Mesodermal cell (in vitro differentiated cells): ENCODE measurements around the gene COTL1.
A peak's percentile ranks its signal among the peaks of the same experiment; 100 is the strongest.

Experiments
- H3K27ac ChIP-seq: 2 replicates; pipeline ENCODE4 v1.7.0; 2013; ENCODE audit warnings: mild to moderate bottlenecking, low read depth, low read length, moderate library complexity; ENCODE audit not compliant: severe bottlenecking
- H3K36me3 ChIP-seq: 2 replicates; pipeline ENCODE4 v1.7.1; 2013; ENCODE audit warnings: mild to moderate bottlenecking, low read length, moderate library complexity; ENCODE audit not compliant: control insufficient read depth, insufficient read depth
- H3K4me1 ChIP-seq: one replicate; pipeline ENCODE4 v1.7.1; 2013; ENCODE audit warnings: mild to moderate bottlenecking, low read length; ENCODE audit not compliant: insufficient read depth, control insufficient read depth, poor library complexity, severe bottlenecking
- H3K4me3 ChIP-seq: 2 replicates; pipeline ENCODE4 v1.7.0; 2013; ENCODE audit warnings: low read length, control low read depth, mild to moderate bottlenecking; ENCODE audit not compliant: insufficient read depth, poor library complexity, severe bottlenecking; ENCODE audit errors: extremely low read depth
- H3K9me3 ChIP-seq: 2 replicates; pipeline ENCODE4 v1.7.1; 2013; ENCODE audit warnings: mild to moderate bottlenecking, low read length, moderate library complexity; ENCODE audit not compliant: control insufficient read depth
- WGBS, 2 experiments: methylation state at CpG; one replicate each; pipeline ENCODE4 v1.1.5; 2013; ENCODE audit warnings: missing lambda C conversion rate in 2 of 2; ENCODE audit not compliant: insufficient coverage in 2 of 2; 5-methylcytosine and 5-hydroxymethylcytosine counted together

Gene COTL1

DNA sequence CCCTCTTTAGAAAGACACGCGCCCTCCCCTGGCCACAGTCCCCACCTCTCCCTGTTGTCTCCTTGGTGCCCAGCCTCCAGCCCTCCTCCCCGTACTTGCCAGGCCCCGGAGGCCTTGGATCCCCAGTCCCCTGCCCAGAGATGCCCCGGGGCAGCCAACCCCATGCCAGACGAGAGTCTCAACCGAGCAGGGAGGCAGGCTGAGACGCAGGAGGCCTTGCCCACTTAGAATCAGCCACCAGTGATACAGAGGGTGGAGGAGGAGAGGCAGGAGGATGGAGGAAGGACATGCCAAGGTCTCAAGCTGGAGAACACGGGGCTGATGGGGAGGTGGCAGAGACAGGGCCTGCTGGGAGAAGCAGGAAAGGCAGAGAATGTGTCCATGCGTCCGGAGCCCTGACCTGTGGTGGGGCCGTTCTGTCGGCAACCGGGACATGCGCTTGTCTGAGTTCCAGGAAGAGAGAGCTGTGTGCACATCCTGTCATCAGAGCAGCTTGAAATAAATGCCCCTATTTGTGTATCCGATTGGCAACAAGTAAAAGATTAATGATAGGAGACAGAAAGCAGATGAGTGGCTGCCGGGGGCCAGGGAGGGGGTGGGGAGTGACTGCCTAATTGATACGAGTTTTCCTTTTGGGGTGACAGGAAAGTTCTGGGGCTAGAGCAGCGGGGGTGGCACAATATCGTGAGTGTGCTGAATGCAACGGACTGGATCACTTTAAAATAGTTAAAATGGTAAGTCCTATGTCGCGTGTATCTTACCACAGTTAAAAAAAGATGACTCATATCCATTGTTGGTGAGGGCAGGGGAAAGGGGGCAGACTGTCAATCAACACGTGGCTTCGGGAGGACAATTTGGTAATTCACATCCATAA lies 68.7 kb downstream of the COTL1 start:
- H3K9me3 ChIP-seq, result no peaks in the 10 kb centered on the region
- 89 to 90% methylated on average over 20 to 21 of the region's 25 CpGs for WGBS, 2 experiments
- no peaks in the 10 kb centered on the region for H3K36me3 ChIP-seq
- peak overlapping the region; percentile 36 for H3K27ac ChIP-seq
- H3K4me3 ChIP-seq, result no peak overlapping the region
- H3K4me1 ChIP-seq, result peaks cover 13% of the 10 kb centered on the region

DNA sequence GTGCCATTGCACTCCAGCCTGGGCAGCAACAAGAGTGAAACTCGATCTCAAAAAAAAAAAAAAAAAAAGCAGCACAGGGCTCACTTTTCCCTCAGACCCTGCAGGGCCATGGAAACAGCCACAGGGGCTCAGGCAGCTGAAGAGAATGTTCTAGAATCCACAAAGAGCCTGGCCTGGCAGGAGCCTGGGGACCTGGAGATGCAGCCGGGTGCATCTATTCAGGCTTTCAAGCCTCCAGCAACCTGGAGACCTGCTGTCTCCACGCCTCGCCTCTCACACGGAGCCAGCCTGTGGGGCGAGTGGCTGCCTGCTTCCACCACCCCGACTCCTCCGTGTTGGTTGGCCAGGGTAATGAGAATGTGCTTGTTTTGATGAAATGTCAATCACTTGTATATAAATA lies 69.4 kb downstream of the COTL1 start:
- H3K36me3 ChIP-seq, result no peaks in the 10 kb centered on the region
- WGBS, 2 experiments, result 67% methylated on average over 1 of the region's 8 CpGs; no CpG with 5 or more reads in 1 of the 2 experiments
- no peaks in the 10 kb centered on the region for H3K9me3 ChIP-seq
- H3K27ac ChIP-seq, result peak overlapping the region; percentile 36
- H3K4me3 ChIP-seq, result no peak overlapping the region
- H3K4me1 ChIP-seq, result peaks cover 13% of the 10 kb centered on the region

DNA sequence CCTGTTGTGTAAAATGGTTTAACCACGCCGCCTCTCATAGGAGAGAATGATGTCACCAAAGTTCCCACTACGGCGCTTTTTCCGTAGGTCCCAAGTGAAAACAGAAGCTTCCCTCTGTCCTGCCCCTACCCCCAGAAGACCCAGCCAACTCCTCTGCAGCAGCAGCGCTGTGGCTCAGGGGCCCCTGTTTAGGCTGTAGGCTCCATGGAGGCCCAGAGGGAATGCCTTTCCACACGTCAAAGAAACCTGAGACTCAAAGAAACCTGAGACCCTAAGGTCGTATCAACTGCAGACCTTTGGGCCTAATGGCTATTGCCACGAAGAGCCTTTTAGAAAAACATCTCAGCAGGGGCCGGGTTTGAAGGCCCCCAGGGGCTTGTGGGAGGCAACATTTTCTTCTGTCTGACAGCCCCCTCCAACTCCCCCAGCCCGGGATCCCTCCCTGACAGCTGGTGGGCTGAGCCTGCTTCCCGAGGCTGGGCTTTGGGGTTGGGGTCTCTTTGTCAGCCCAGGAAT lies 70.3 kb downstream of the COTL1 start:
- Histone ChIP-seq H3K4me3 (no peak overlapping the region), H3K4me1 (peaks cover 13% of the 10 kb centered on the region), H3K27ac (peak overlapping the region; percentile 41), H3K36me3 (no peaks in the 10 kb centered on the region), H3K9me3 (no peaks in the 10 kb centered on the region)
- 51 to 68% methylated on average over 9 to 10 of the region's 12 CpGs for WGBS, 2 experiments

DNA sequence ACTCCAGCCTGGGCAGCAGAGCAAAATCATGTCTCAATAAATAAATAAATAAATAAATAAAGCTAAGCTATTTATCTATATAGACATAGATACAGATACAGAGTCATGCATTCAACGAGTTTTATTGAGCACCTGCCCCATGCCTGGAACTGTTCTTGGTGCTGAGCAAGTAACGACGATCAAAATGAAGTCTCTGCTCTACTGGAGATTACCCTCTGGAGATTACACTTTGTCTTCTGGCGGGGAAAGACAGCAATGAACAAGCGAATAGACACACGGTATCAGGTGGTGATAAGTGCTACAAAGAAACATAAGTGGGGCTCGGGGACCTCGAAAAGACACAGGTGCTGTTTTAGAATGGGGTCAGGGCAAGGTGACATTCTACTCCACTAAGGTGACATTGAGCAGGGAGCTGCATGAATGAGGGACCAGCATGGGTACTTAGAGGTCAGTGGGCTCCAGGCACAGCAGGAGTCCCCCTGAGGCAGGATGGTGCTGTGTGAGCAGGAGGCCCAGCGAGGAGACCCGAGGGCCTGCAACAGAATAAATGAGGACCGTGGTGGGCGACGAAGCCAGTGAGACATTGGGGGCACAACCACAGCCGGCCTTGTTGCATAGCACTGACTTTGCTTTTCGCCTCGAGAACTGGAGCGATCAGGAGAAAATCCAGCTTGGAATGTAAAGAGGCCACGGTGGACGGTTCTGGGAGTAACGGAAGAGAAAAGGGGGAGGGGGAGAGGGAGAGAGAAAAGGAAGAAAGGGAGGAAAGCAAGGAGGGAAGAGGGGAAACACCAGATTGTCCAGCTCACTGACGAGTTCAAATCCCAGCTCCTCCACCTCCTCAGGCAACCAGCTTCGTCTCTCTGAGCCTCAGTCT lies 71.0 kb downstream of the COTL1 start:
- WGBS, 2 experiments, result 73 to 79% methylated on average over 20 to 21 of the region's 22 CpGs
- peak overlapping the region; percentile 41 for H3K27ac ChIP-seq
- no peaks in the 10 kb centered on the region for H3K9me3 ChIP-seq
- no peak overlapping the region for H3K4me3 ChIP-seq
- H3K36me3 ChIP-seq, result no peaks in the 10 kb centered on the region
- H3K4me1 ChIP-seq, result peaks cover 13% of the 10 kb centered on the region

DNA sequence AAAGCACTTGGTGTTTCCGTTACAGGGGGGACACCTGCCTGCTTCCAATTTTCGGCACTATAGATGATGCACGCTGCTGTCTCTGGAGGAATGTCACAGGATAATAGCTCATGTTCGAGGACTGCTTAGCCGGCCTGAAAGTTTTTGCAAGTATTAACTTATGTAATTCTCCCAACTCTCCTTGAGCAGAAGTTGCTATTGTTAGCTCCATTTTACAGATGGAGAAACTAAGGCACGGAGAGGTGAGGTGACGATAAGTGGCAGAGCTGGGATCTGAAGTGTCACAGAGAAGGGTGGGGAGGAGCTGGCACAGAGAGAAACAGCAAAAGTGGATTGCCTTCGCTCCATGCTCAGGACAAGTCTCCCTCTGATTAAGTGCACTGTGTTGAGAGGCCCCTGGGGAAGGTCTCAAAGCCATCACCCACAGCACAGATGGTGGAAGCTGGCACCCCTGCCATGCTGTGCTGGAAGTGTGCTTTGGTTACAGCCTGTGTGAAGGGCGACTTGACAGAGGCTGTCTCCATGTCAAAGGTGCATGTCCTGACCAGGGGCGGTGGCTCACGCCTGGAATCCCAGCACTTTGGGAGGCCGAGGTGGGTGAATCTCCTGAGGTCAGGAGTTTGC lies 72.7 kb downstream of the COTL1 start:
- no peak overlapping the region for H3K27ac ChIP-seq
- H3K4me1 ChIP-seq, result peaks cover 13% of the 10 kb centered on the region
- H3K4me3 ChIP-seq, result no peak overlapping the region
- H3K36me3 ChIP-seq, result no peaks in the 10 kb centered on the region
- WGBS, 2 experiments, result 92 to 94% methylated on average over 9 to 12 of the region's 12 CpGs
- no peaks in the 10 kb centered on the region for H3K9me3 ChIP-seq

DNA sequence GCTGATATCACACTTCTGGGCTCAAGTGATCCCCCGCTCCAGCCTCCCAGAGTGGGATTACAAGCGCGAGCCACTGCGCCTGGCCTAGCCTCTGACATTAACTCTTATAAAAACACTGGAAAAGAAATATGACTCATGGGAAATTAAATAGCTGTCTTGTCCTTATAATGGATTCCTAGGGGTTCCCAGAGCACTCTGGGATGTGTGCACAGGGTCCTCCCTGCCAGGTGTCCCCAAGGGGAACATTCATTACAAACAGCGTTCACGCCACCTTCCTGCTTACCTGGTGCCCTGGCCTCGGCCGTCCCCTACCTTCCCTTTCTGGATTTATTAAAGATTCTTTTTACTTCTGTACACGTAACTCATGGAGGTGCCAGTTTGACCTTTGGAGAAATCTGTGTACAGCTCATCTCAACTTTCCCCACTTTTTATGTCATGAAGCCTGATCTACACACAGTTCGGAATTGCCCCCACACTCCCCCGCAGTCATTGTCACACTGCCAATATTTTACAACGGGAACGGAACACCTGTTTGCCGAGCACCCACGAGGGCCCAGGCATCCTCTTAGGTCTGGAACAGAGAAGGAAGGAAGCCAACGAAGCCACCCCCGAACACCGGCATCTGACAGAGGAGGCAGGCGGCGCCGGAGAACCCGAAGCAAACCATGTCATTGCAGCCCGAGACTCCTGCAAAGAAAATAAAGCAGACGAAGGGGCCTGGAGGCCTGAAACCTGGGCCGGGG lies 73.7 kb downstream of the COTL1 start:
- Histone ChIP-seq H3K36me3 (no peaks in the 10 kb centered on the region), H3K9me3 (no peaks in the 10 kb centered on the region), H3K4me1 (peaks cover 13% of the 10 kb centered on the region), H3K4me3 (no peak overlapping the region), H3K27ac (no peak overlapping the region)
- 84 to 89% methylated on average over 14 to 17 of the region's 25 CpGs for WGBS, 2 experiments

DNA sequence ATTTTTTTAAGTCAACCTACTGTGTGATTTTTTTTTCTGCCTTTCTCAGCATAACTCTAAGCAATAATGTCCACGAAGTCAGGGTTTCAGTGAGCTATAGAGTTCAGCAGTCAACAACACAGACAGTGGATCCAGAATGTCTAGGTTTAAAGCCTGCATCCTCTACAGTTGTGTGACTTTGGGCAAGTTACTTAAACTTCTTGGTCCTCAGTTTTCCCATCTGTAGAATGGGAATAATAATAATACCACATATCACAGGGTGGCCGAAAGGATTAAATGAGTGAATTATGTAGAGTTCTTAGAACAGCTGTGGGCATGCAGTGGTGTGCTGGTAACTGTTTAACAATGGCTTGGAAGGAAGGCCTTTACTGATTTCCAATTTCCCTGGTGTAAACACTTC lies 74.6 kb downstream of the COTL1 start:
- no peak overlapping the region for H3K4me3 ChIP-seq
- H3K4me1 ChIP-seq, result peaks cover 9% of the 10 kb centered on the region
- WGBS, 2 experiments, result 100% methylated on average over 1 of the region's 2 CpGs; no CpG with 5 or more reads in 1 of the 2 experiments
- H3K36me3 ChIP-seq, result no peaks in the 10 kb centered on the region
- H3K27ac ChIP-seq, result no peak overlapping the region
- H3K9me3 ChIP-seq, result no peaks in the 10 kb centered on the region

DNA sequence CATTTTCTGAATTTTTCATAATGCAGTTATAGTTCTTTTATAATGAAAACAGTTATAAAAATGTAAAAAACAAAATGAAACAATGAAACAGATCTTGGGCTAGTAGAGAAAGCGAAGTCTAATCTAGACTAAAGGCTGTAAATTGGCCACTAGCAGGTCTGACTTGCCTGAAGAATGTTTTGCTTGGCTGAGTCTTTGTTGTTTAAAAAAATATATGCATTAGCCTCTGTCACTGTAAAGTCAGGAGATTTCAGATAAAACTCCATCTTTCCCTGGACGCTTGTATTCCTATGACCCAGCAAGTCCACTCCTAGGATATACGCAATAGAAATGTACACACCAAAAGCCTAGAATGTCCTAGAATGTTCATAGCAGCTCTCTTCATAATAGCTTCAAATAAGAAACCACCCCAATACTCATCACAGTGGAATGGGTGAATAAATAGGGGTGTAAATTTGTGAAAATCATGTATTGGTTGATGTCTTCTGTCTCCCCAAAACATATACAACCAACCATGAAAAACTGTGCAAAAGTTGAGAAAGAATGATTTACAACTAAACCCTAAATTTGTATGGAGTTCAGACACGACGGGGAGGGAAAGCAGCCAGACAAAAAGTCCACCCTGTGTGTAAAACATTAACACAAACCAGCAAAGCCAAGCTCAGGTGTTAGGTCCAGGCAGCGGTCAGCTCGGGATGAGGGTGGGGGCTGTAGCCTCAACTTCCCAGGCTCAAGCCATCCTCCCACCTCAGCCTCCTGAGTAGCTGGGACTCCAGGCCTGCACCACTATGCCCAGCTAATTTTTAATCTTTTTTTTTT lies 75.7 kb downstream of the COTL1 start:
- no peak overlapping the region for H3K27ac ChIP-seq
- 94 to 100% methylated on average over 3 to 4 of the region's 7 CpGs for WGBS, 2 experiments
- H3K36me3 ChIP-seq, result no peaks in the 10 kb centered on the region
- H3K4me1 ChIP-seq, result peaks cover 9% of the 10 kb centered on the region
- H3K4me3 ChIP-seq, result no peak overlapping the region
- H3K9me3 ChIP-seq, result no peaks in the 10 kb centered on the region

DNA sequence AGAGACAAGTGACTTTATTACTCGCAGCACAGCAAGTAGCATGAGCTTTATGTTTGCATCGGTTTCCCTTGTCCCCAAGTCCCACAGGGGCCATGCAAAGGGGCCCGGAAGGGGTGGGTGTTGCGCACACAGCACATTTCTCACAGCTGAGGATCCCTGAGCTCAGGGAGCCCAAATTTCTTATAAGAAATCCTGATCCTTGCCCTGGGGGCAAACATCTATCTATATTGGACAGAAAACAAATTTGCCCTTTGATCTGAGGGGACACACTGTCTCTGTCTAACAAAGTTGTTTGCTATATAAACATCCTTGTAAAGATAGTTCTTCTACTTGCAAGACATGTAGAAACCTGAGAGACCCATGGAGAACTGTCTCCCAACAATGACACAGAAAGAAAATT lies 77.7 kb downstream of the COTL1 start:
- H3K4me3 ChIP-seq, result no peak overlapping the region
- H3K4me1 ChIP-seq, result peaks cover 17% of the 10 kb centered on the region
- no peaks in the 10 kb centered on the region for H3K36me3 ChIP-seq
- no peaks in the 10 kb centered on the region for H3K9me3 ChIP-seq
- no peak overlapping the region for H3K27ac ChIP-seq
- WGBS, 2 experiments, result 94 to 100% methylated on average over 2 to 4 of the region's 4 CpGs
